ENCODE measurements around the gene ZNF329. TPM values are rescaled to one million over a fixed set of nuclear protein-coding genes. Genes with fewer than 3 reads are reported as not detected.

ZNF329 gene
- total and polyA plus RNA-seq, 7 experiments from 2014 or later: 2.8 to 17.1 (median 12.6) TPM

- ChIA-PET CTCF (no interaction called here), POLR2A (no interaction called here)
- Mint-ChIP-seq H3K4me3 (no peak overlapping the region), H3K4me1 (no peaks in the 10 kb centered on the region), H3K9me3 (peaks cover 0 to 73% (median 37%) of the 10 kb centered on the region in 11 donors), H3K27me3 (no peaks in the 10 kb centered on the region), H3K27ac (no peak overlapping the region), H3K36me3 (peaks cover 12 to 34% (median 18%) of the 10 kb centered on the region in 5 donors)
- no peaks in the 10 kb centered on the region for H3K4me1 ChIP-seq (ENCODE audit: control insufficient read depth in 2 of 2, insufficient read depth in 2 of 2, low read length in 2 of 2)
- intact Hi-C loops (cut with micrococcal nuclease): no loop called here
- H3K9me3 ChIP-seq (ENCODE audit: control insufficient read depth in 2 of 3, low read length in 3 of 3): peaks cover 0 to 91% (median 15%) of the 10 kb centered on the region in 3 experiments
- H3K36me3 ChIP-seq (ENCODE audit: control insufficient read depth in 2 of 3, insufficient read depth in 3 of 3, low read length in 3 of 3): peaks cover 0 to 47% (median 5%) of the 10 kb centered on the region in 3 experiments
- H3K27ac ChIP-seq (ENCODE audit: low read depth, low read length): no peak overlapping the region
- no peaks in the 10 kb centered on the region for H3K27me3 ChIP-seq (ENCODE audit: control insufficient read depth in 2 of 2, insufficient read depth in 2 of 2, low read length in 2 of 2)
- ATAC-seq: no peak
- H3K4me3 ChIP-seq (ENCODE audit: low read length): no peak overlapping the region
- DNase-seq: no peak
These were observed 65.2 kb downstream of the ZNF329 start for GRCh38 chr19:58085348-58085875.

DNA sequence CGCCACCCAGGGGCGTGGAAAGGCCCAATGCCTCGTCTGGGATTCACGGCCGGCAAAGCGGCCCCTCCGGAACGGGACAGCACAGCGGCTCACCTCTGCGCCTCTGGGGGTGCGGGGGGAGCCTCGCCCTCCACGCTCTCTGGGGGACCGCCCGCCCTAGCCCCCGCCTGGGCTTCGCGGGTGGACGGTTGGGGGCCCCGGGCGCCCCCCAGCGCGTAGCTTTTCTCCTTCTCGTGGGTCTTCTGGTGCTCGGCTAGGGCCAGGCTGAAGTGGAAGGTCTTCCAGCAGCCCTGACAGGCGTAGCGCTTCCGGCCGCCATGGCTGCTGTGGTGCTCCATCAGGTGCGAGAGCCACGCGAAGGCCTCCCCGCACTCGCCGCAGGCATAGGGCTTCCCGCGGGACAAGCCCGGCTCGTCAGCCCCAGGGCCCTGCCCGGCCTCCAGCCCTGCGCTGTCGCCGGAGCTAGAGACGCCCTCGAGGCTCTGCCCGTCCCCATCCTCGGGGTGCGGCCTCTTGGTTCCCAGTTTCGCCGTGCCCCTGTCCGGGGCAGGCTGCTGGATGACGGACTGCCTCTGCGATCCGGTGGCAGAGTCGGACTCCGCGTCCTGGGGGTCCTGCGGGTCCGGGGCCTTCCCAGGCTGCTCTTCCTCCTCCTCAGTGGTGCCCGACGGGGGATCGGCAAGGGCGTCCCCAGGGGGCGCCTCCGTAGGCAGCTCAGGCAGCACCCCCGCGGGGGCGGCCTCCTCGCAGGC is 65.8 kb downstream of the ZNF329 start:
- Histone ChIP-seq H3K36me3 (ENCODE audit: control insufficient read depth in 2 of 3, insufficient read depth in 3 of 3, low read length in 3 of 3) (peaks cover 0 to 47% (median 5%) of the 10 kb centered on the region in 3 experiments), H3K4me3 (ENCODE audit: low read length) (no peak overlapping the region), H3K4me1 (ENCODE audit: control insufficient read depth in 2 of 2, insufficient read depth in 2 of 2, low read length in 2 of 2) (no peaks in the 10 kb centered on the region), H3K9me3 (ENCODE audit: control insufficient read depth in 2 of 3, low read length in 3 of 3) (peaks cover 0 to 91% (median 15%) of the 10 kb centered on the region in 3 experiments), H3K27ac (ENCODE audit: low read depth, low read length) (no peak overlapping the region), H3K27me3 (ENCODE audit: control insufficient read depth in 2 of 2, insufficient read depth in 2 of 2, low read length in 2 of 2) (no peaks in the 10 kb centered on the region)
- Mint-ChIP-seq H3K4me3 (no peak overlapping the region), H3K27ac (no peak overlapping the region), H3K36me3 (peaks cover 10 to 34% (median 22%) of the 10 kb centered on the region in 5 donors), H3K9me3 (peaks cover 0 to 73% (median 41%) of the 10 kb centered on the region in 11 donors), H3K27me3 (no peaks in the 10 kb centered on the region), H3K4me1 (peaks cover 0 to 1% (median 0%) of the 10 kb centered on the region in 7 donors)
- ChIA-PET CTCF (no interaction called here), POLR2A (no interaction called here)
- intact Hi-C loops (cut with micrococcal nuclease): no loop called here
- ATAC-seq: no peak
- no peak for DNase-seq

DNA sequence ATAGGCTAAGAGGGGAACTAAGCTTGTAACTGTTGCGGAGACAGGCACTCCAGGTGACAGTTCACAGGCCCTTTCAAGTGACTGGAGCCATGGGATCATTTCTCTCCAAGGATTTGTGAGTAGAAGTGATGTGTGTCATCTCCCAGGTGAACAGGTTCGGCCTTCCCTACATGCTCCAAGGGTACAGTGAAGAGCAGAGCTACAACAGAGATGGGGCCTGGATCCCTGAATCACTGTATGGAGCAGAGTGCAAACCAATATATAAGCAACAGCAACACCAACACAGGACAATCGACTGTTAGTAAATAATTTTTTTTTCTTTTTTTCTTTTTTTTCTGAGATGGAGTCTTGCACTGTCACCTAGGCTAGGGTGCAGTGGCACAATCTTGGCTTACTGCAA is 67.6 kb downstream of the ZNF329 start:
- Histone ChIP-seq H3K36me3 (ENCODE audit: control insufficient read depth in 2 of 3, insufficient read depth in 3 of 3, low read length in 3 of 3) (peaks cover 0 to 45% (median 5%) of the 10 kb centered on the region in 3 experiments), H3K9me3 (ENCODE audit: control insufficient read depth in 2 of 3, low read length in 3 of 3) (peaks cover 0 to 96% (median 10%) of the 10 kb centered on the region in 3 experiments), H3K27ac (ENCODE audit: low read depth, low read length) (no peak overlapping the region), H3K27me3 (ENCODE audit: control insufficient read depth in 2 of 2, insufficient read depth in 2 of 2, low read length in 2 of 2) (no peaks in the 10 kb centered on the region), H3K4me3 (ENCODE audit: low read length) (no peak overlapping the region), H3K4me1 (ENCODE audit: control insufficient read depth in 2 of 2, insufficient read depth in 2 of 2, low read length in 2 of 2) (no peaks in the 10 kb centered on the region)
- Mint-ChIP-seq H3K27ac (no peak overlapping the region), H3K27me3 (no peaks in the 10 kb centered on the region), H3K4me3 (no peak overlapping the region), H3K9me3 (peaks cover 0 to 77% (median 44%) of the 10 kb centered on the region in 11 donors), H3K4me1 (peaks cover 0 to 1% (median 0%) of the 10 kb centered on the region in 7 donors), H3K36me3 (peaks cover 8 to 32% (median 22%) of the 10 kb centered on the region in 5 donors)
- ATAC-seq (no peak), DNase-seq (no peak)
- ChIA-PET POLR2A (no interaction called here), CTCF (no interaction called here)
- intact Hi-C loops (cut with micrococcal nuclease): no loop called here

- Mint-ChIP-seq H3K4me3 (no peak overlapping the region), H3K9me3 (peaks cover 0 to 89% (median 56%) of the 10 kb centered on the region in 11 donors), H3K4me1 (peaks cover 0 to 1% (median 0%) of the 10 kb centered on the region in 7 donors), H3K27ac (no peak overlapping the region), H3K27me3 (no peaks in the 10 kb centered on the region), H3K36me3 (peaks cover 9 to 40% (median 16%) of the 10 kb centered on the region in 5 donors)
- ATAC-seq (no peak), DNase-seq (no peak)
- H3K4me1 ChIP-seq (ENCODE audit: control insufficient read depth in 2 of 2, insufficient read depth in 2 of 2, low read length in 2 of 2): no peaks in the 10 kb centered on the region
- no peak overlapping the region for H3K4me3 ChIP-seq (ENCODE audit: low read length)
- intact Hi-C loops (cut with micrococcal nuclease): no loop called here
- H3K36me3 ChIP-seq (ENCODE audit: control insufficient read depth in 2 of 3, insufficient read depth in 3 of 3, low read length in 3 of 3): peaks cover 0 to 16% (median 0%) of the 10 kb centered on the region in 3 experiments
- no peaks in the 10 kb centered on the region for H3K27me3 ChIP-seq (ENCODE audit: control insufficient read depth in 2 of 2, insufficient read depth in 2 of 2, low read length in 2 of 2)
- H3K27ac ChIP-seq (ENCODE audit: low read depth, low read length): no peak overlapping the region
- peaks cover 0 to 91% (median 10%) of the 10 kb centered on the region in 3 experiments for H3K9me3 ChIP-seq (ENCODE audit: control insufficient read depth in 2 of 3, low read length in 3 of 3)
- ChIA-PET POLR2A (no interaction called here), CTCF (no interaction called here)
These were observed 70.8 kb downstream of the ZNF329 start for GRCh38 chr19:58079792-58080191.

Other genes starting within 250 kb of the ZNF329 start
- 10 to 100 TPM; 21.6 to 44.7 (median 28.1) TPM for gene ZNF417, start 234.2 kb downstream of the ZNF329 start, total RNA-seq
- gene ZNF417, start 234.2 kb downstream of the ZNF329 start, polyA plus RNA-seq: 1 to 10 TPM; 2.6 to 8.5 TPM
- gene ZNF418, start 215.4 kb downstream of the ZNF329 start, total RNA-seq: 1 to 10 TPM; 2.1 to 7.7 (median 6.0) TPM
- gene ZNF418, start 215.4 kb downstream of the ZNF329 start, polyA plus RNA-seq: 1 to 10 TPM; 1.8 to 2.2 TPM
- gene ZNF256, start 203.1 kb downstream of the ZNF329 start, total RNA-seq: 10 to 100 TPM in 3 of 5 experiments, 1 to 10 TPM in 2; 5.2 to 13.8 (median 11.8) TPM
- gene ZNF256, start 203.1 kb downstream of the ZNF329 start, polyA plus RNA-seq: 1 to 10 TPM; 4.0 to 6.1 TPM
- 1 to 10 TPM in 3 of 5 experiments, under 1 TPM in 1, not detected in 1; 0.44 to 2.0 (median 1.5) TPM for gene C19orf18, start 176.3 kb downstream of the ZNF329 start, total RNA-seq
- not detected for gene C19orf18, start 176.3 kb downstream of the ZNF329 start, polyA plus RNA-seq
- gene ZNF606, start 148.0 kb downstream of the ZNF329 start, total RNA-seq: 10 to 100 TPM; 11.9 to 37.5 (median 15.3) TPM
- 10 to 100 TPM in 1 of 2 donors, 1 to 10 TPM in 1; 9.4 to 11.3 TPM for gene ZNF606, start 148.0 kb downstream of the ZNF329 start, polyA plus RNA-seq
- gene ZSCAN1, start 116.8 kb downstream of the ZNF329 start, total RNA-seq: not detected
- gene ZSCAN1, start 116.8 kb downstream of the ZNF329 start, polyA plus RNA-seq: not detected
- gene ZNF135, start 91.5 kb downstream of the ZNF329 start, total RNA-seq: 1 to 10 TPM in 4 of 5 experiments, under 1 TPM in 1; 0.07 to 2.9 (median 2.5) TPM
- gene ZNF135, start 91.5 kb downstream of the ZNF329 start, polyA plus RNA-seq: 1 to 10 TPM; 1.8 to 3.3 TPM
- 100 to 1,000 TPM in 1 of 5 experiments, 10 to 100 TPM in 3, 1 to 10 TPM in 1; 8.2 to 100 (median 78.1) TPM for gene ZSCAN18, start 52.6 kb downstream of the ZNF329 start, total RNA-seq
- gene ZSCAN18, start 52.6 kb downstream of the ZNF329 start, polyA plus RNA-seq: 10 to 100 TPM; 17.9 to 30.7 TPM
- gene ZNF274, start 32.3 kb upstream of the ZNF329 start, total RNA-seq: 10 to 100 TPM; 20.1 to 91.1 (median 52.7) TPM
- gene ZNF274, start 32.3 kb upstream of the ZNF329 start, polyA plus RNA-seq: 10 to 100 TPM; 41.7 to 53.9 TPM
- 10 to 100 TPM; 19.7 to 60.7 (median 42.1) TPM for gene ZNF544, start 78.1 kb upstream of the ZNF329 start, total RNA-seq
- 10 to 100 TPM; 21.6 to 30.8 TPM for gene ZNF544, start 78.1 kb upstream of the ZNF329 start, polyA plus RNA-seq
- gene ZNF8, start 128.2 kb upstream of the ZNF329 start, total RNA-seq: 10 to 100 TPM in 2 of 5 experiments, 1 to 10 TPM in 3; 5.2 to 10.5 (median 10.0) TPM
- gene ZNF8, start 128.2 kb upstream of the ZNF329 start, polyA plus RNA-seq: 1 to 10 TPM in 1 of 2 donors, under 1 TPM in 1; 0.97 to 1.4 TPM
- 100 to 1,000 TPM in 2 of 5 experiments, 10 to 100 TPM in 3; 59.7 to 122 (median 65.4) TPM for gene ERVK3-1, start 154.6 kb upstream of the ZNF329 start, total RNA-seq
- gene ERVK3-1, start 154.6 kb upstream of the ZNF329 start, polyA plus RNA-seq: 10 to 100 TPM; 68.2 to 88.7 TPM
- gene ZSCAN22, start 176.2 kb upstream of the ZNF329 start, total RNA-seq: 1 to 10 TPM; 1.1 to 6.0 (median 4.5) TPM
- gene ZSCAN22, start 176.2 kb upstream of the ZNF329 start, polyA plus RNA-seq: 1 to 10 TPM; 1.3 to 3.6 TPM
- 10 to 100 TPM in 3 of 5 experiments, 1 to 10 TPM in 2; 7.0 to 21.5 (median 12.4) TPM for gene A1BG, start 202.7 kb upstream of the ZNF329 start, total RNA-seq
- gene A1BG, start 202.7 kb upstream of the ZNF329 start, polyA plus RNA-seq: 10 to 100 TPM; 38.0 to 60.1 TPM
- gene ZNF497, start 212.0 kb upstream of the ZNF329 start, total RNA-seq: 1 to 10 TPM; 1.0 to 2.7 (median 1.8) TPM
- gene ZNF497, start 212.0 kb upstream of the ZNF329 start, polyA plus RNA-seq: 1 to 10 TPM; 1.9 to 2.9 TPM
- 1 to 10 TPM; 1.4 to 4.3 (median 2.4) TPM for gene ZNF837, start 230.2 kb upstream of the ZNF329 start, total RNA-seq
- 10 to 100 TPM in 1 of 2 donors, 1 to 10 TPM in 1; 6.9 to 15.6 TPM for gene ZNF837, start 230.2 kb upstream of the ZNF329 start, polyA plus RNA-seq
- 1,000 to 10,000 TPM in 4 of 5 experiments, 100 to 1,000 TPM in 1; 911 to 1,684 (median 1,502) TPM for gene RPS5, start 236.5 kb upstream of the ZNF329 start, total RNA-seq
- 1,000 to 10,000 TPM; 1,774 to 1,925 TPM for gene RPS5, start 236.5 kb upstream of the ZNF329 start, polyA plus RNA-seq
- gene RNF225, start 244.9 kb upstream of the ZNF329 start, total RNA-seq: under 1 TPM in 4 of 5 experiments, not detected in 1; 0.32 to 0.53 (median 0.50) TPM
- gene RNF225, start 244.9 kb upstream of the ZNF329 start, polyA plus RNA-seq: not detected

Measured in naive thymus-derived CD4-positive, alpha-beta T cell (primary cell).